ENCODE results near the gene UQCRQ.

The UQCRQ gene

DNA sequence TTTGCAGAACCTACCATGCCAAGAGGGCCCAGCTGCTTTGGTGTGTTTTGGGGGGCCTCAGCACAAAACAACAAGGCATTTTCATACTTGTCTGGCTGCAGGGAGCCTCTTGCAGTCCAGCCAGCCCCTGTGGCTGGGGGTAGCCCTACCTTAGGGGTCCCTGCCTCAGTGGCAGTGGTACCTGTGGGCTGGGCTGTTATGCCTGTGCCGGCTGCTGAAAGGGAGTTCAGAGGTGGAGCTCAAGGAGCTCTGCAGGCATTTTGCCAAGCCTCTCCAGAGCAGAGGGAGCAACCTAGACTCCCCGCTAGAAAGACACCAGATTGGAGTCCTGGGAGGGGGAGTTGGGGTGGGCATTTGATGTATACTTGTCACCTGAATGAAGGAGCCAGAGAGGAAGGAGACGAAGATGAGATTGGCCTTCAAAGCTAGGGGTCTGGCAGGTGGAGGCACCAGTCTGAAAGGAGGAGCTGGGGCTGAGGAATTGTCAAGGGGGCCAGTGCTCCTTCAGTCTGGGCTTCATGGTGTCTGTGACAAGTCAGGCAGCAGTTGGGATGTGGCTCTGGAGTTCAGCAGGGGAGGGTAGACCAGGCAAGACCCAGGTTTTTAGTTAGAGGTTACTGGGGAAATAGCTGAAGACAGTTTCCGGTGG lies 37.5 kb upstream of the UQCRQ start:
- peaks cover 8% of the 10 kb centered on the region for H3K4me1 Mint-ChIP-seq (ENCODE audit: low read depth)
- peak overlapping the region; percentile 84 for H3K4me3 Mint-ChIP-seq
- H3K36me3 Mint-ChIP-seq, result no peaks in the 10 kb centered on the region
- no peaks in the 10 kb centered on the region for H3K9me3 Mint-ChIP-seq (ENCODE audit: low read depth)
- peak overlapping the region; percentile 50 for H3K27ac Mint-ChIP-seq
- H3K27me3 Mint-ChIP-seq, result peaks cover 22% of the 10 kb centered on the region

DNA sequence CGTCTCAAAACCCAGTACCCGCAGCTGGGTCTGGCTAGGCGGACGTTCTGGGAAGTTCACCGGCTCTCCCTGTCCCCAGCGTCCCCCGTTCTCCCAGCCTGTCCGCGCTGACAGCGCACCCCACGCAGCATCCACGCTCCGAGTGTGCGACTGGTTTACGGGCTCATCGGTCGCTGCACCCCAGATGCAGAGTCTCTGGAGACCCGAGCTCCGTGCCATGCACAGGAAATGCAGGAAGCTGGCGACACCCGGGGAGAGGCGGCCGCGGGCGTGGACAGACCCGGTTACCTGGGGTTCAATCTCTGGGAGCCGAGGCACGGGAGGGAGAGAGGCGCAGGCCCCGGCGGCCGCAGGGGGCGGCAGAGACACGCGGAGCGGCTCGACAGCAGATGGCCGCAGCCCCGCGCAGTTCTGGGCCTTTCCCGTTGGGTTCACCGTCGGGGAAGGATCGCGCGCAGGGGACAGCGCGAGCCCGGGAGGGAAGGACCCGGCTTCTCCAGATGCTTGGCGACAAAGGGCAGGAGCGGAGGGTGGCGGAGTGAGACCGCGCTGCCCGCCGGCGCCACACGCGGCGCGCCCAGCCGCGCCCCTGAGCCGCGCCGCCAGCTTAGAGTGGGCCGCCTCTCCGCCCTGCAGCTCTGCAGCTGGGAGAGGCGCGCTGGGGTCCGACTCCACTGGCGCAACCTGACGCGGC lies 36.6 kb upstream of the UQCRQ start:
- peaks cover 8% of the 10 kb centered on the region for H3K4me1 Mint-ChIP-seq (ENCODE audit: low read depth)
- H3K4me3 Mint-ChIP-seq, result peak overlapping the region; percentile 84
- H3K27me3 Mint-ChIP-seq, result peaks cover 25% of the 10 kb centered on the region
- no peaks in the 10 kb centered on the region for H3K9me3 Mint-ChIP-seq (ENCODE audit: low read depth)
- no peaks in the 10 kb centered on the region for H3K36me3 Mint-ChIP-seq
- H3K27ac Mint-ChIP-seq, result no peak overlapping the region

DNA sequence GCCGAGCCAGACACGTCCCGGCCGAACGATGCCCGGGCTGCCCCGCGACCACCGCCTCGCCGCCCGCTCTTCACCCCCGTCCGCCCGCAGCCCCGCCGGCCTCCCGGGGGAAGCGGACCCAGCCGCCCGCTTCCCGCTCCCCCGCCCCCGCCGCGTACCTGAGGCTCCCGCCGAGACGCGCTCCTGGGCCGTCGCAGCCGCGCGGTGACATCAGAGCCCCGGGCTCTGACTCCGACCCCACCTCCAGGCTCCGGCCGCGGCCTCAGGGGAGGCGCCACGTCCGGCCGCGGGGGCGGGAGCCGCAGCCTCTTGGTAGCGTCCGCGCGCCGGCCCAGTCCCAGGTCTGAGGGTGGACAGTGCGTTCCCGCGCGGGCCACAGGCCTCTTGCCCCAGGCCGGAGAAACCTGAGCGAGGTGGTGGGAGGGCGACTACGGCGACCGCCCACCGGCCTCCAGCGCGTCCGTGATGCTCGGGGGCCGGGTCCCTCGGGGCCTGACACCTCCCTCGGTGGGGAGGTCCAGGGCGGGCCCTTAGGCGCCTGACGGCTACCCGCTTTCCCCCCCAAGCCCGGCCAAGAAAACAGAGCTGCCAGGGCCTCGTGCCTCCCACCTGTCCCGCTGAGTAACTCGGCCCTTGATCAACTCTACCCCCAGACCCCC lies 35.9 kb upstream of the UQCRQ start, which contains the start of gene SHROOM1:
Gene SHROOM1 (minus strand): TSS at position 212 of the 659 bp plus-strand sequence. CDS start 4,507 bp downstream, outside the sequence.
- H3K4me1 Mint-ChIP-seq (ENCODE audit: low read depth), result peaks cover 8% of the 10 kb centered on the region
- H3K27me3 Mint-ChIP-seq, result peaks cover 25% of the 10 kb centered on the region
- H3K36me3 Mint-ChIP-seq, result no peaks in the 10 kb centered on the region
- peak within 1 kb of the TSS; percentile 84 for H3K4me3 Mint-ChIP-seq
- H3K27ac Mint-ChIP-seq, result no peak within 1 kb of the TSS
- no peaks in the 10 kb centered on the region for H3K9me3 Mint-ChIP-seq (ENCODE audit: low read depth)

- Mint-ChIP-seq H3K9me3 (ENCODE audit: low read depth) (no peaks in the 10 kb centered on the region), H3K4me1 (ENCODE audit: low read depth) (peaks cover 8% of the 10 kb centered on the region), H3K27ac (no peak overlapping the region), H3K4me3 (peak overlapping the region; percentile 81), H3K27me3 (peaks cover 25% of the 10 kb centered on the region), H3K36me3 (no peaks in the 10 kb centered on the region)
Observed at GRCh38 chr5:132831095-132831860, 35.2 kb upstream of the UQCRQ start.

DNA sequence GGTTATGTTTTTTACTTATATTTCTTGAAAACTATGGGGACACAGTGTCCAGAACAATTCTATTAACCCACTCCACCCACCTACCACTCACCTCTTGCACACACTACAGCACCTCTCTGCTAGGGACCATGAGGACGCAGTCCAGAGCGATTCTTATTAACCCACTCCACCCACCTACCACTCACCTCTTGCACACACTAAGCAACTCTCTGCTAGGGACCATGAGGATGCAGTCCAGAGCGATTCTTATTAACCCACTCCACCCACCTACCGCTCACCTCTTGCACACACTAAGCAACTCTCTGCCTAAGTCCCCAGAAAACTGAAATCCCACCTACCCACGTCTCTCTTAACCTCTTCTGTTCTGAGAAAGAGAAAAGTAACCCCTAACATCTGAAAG lies 33.8 kb upstream of the UQCRQ start:
- Mint-ChIP-seq H3K4me3 (no peak overlapping the region), H3K9me3 (ENCODE audit: low read depth) (no peaks in the 10 kb centered on the region), H3K4me1 (ENCODE audit: low read depth) (peaks cover 8% of the 10 kb centered on the region), H3K36me3 (no peaks in the 10 kb centered on the region), H3K27ac (no peak overlapping the region), H3K27me3 (peaks cover 16% of the 10 kb centered on the region)

GRCh38 chr5:132834057-132834456 lies 32.4 kb upstream of the UQCRQ start:
- Mint-ChIP-seq H3K36me3 (no peaks in the 10 kb centered on the region), H3K27ac (no peak overlapping the region), H3K4me3 (no peak overlapping the region), H3K27me3 (peaks cover 9% of the 10 kb centered on the region), H3K9me3 (ENCODE audit: low read depth) (no peaks in the 10 kb centered on the region), H3K4me1 (ENCODE audit: low read depth) (peaks cover 6% of the 10 kb centered on the region)

- H3K4me1 Mint-ChIP-seq (ENCODE audit: low read depth), result no peaks in the 10 kb centered on the region
- no peak overlapping the region for H3K27ac Mint-ChIP-seq
- no peaks in the 10 kb centered on the region for H3K9me3 Mint-ChIP-seq (ENCODE audit: low read depth)
- H3K36me3 Mint-ChIP-seq, result no peaks in the 10 kb centered on the region
- peaks cover 4% of the 10 kb centered on the region for H3K27me3 Mint-ChIP-seq
- no peak overlapping the region for H3K4me3 Mint-ChIP-seq
Observed at GRCh38 chr5:132836852-132837251, 29.6 kb upstream of the UQCRQ start.

DNA sequence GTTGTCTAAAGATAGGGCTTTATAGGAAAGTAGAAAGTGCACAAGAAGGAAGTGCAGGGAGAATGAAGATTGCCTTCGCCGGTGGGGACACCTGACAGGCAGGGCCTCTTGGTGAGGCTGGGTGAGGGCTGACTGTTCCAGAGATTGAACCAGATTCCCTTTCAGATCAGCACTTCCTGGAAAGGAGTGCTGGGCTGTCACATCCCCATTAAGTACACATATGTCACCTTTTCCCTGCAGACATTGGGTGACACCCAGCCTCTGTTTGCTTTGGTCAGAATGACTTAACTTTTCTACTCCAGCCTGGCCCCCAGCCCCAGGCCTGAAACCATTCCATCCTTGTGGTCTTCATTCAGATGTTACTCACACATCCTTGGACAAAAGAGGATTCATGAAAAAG lies 28.6 kb upstream of the UQCRQ start:
- H3K4me3 Mint-ChIP-seq, result no peak overlapping the region
- H3K4me1 Mint-ChIP-seq (ENCODE audit: low read depth), result no peaks in the 10 kb centered on the region
- H3K9me3 Mint-ChIP-seq (ENCODE audit: low read depth), result no peaks in the 10 kb centered on the region
- no peaks in the 10 kb centered on the region for H3K36me3 Mint-ChIP-seq
- no peak overlapping the region for H3K27ac Mint-ChIP-seq
- H3K27me3 Mint-ChIP-seq, result peaks cover 4% of the 10 kb centered on the region

- Mint-ChIP-seq H3K27me3 (peaks cover 6% of the 10 kb centered on the region), H3K4me3 (no peak overlapping the region), H3K36me3 (no peaks in the 10 kb centered on the region), H3K9me3 (ENCODE audit: low read depth) (no peaks in the 10 kb centered on the region), H3K27ac (no peak overlapping the region), H3K4me1 (ENCODE audit: low read depth) (no peaks in the 10 kb centered on the region)
Observed at GRCh38 chr5:132838516-132839282, 27.7 kb upstream of the UQCRQ start.

GRCh38 chr5:132839426-132840301 lies 26.8 kb upstream of the UQCRQ start:
- H3K4me1 Mint-ChIP-seq (ENCODE audit: low read depth), result no peaks in the 10 kb centered on the region
- no peaks in the 10 kb centered on the region for H3K9me3 Mint-ChIP-seq (ENCODE audit: low read depth)
- no peaks in the 10 kb centered on the region for H3K36me3 Mint-ChIP-seq
- no peak overlapping the region for H3K27ac Mint-ChIP-seq
- no peak overlapping the region for H3K4me3 Mint-ChIP-seq
- H3K27me3 Mint-ChIP-seq, result peaks cover 2% of the 10 kb centered on the region

GRCh38 chr5:132840313-132840712 lies 26.1 kb upstream of the UQCRQ start:
- Mint-ChIP-seq H3K4me3 (no peak overlapping the region), H3K27ac (no peak overlapping the region), H3K9me3 (ENCODE audit: low read depth) (no peaks in the 10 kb centered on the region), H3K4me1 (ENCODE audit: low read depth) (no peaks in the 10 kb centered on the region), H3K27me3 (peaks cover 2% of the 10 kb centered on the region), H3K36me3 (no peaks in the 10 kb centered on the region)

DNA sequence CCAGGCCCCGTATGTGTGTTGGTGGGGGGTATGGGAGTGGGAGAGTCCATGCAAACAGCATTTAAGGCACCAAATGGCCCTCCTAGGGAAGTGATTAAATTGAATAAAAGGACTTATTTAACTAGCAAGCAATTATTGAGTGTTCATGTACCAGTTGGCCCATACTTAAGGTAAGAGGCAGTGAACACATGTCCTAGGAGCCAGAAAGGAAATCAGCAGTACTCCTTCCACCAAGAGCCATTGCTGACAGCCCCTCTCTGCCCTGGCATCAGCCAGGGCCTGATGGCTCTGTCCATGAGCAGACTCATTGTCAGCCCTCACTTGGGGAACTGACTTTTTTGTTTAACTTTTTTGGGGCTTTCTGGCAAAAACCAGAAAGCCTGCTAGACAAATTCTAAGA lies 25.5 kb upstream of the UQCRQ start:
- no peak overlapping the region for H3K4me3 Mint-ChIP-seq
- H3K27ac Mint-ChIP-seq, result no peak overlapping the region
- no peaks in the 10 kb centered on the region for H3K36me3 Mint-ChIP-seq
- H3K9me3 Mint-ChIP-seq (ENCODE audit: low read depth), result no peaks in the 10 kb centered on the region
- peaks cover 2% of the 10 kb centered on the region for H3K27me3 Mint-ChIP-seq
- no peaks in the 10 kb centered on the region for H3K4me1 Mint-ChIP-seq (ENCODE audit: low read depth)

DNA sequence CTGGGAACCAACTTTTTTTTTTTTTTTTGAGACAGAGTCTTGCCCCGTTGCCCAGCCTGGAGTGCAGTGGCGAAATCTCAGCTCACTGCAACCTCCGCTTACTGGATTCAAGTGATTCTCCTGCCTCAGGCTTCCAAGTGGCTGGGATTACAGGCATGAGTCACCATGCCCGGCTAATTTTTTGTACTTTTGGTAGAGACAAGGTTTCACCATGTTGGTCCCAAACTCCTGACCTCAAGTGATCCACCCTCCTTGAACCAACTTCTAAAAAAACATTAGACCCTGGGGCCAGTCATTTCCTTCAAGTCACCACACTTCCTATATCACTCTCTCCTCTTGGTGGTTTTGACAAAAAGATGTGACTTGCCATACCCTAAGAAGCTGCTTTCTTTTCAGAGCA lies 25.1 kb upstream of the UQCRQ start:
- Mint-ChIP-seq H3K27me3 (peaks cover 2% of the 10 kb centered on the region), H3K9me3 (ENCODE audit: low read depth) (no peaks in the 10 kb centered on the region), H3K36me3 (no peaks in the 10 kb centered on the region), H3K27ac (no peak overlapping the region), H3K4me1 (ENCODE audit: low read depth) (no peaks in the 10 kb centered on the region), H3K4me3 (no peak overlapping the region)

Data from activated naive CD8-positive, alpha-beta T cell (primary cell).